ENCODE measurements around the gene S100A3.
"Not testable (repeated sequence)": the region's sequence is repeated elsewhere in the genome, so short reads cannot be mapped to it uniquely, and the experiment has no call there.

DNA sequence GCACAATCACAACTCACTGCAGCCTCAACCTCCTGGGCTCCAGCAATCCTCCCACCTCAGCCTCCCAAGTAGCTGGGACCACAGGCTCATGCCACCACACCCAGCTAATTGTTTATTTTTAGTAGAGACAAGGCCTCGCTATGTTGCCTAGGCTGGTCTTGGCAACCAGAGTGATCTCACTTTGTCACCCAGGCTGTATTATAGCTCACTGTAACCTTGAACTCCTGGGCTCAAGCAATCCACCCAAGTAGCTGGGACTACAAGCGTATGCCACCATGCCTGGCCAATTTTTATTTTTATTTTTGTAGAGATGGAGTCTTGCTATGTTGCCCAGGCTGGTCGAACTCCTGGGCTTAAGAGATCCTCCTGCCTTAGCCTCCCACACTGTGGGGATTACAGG lies 13.0 kb upstream of the S100A3 start:
- TF ChIP-seq, protein P1, sequence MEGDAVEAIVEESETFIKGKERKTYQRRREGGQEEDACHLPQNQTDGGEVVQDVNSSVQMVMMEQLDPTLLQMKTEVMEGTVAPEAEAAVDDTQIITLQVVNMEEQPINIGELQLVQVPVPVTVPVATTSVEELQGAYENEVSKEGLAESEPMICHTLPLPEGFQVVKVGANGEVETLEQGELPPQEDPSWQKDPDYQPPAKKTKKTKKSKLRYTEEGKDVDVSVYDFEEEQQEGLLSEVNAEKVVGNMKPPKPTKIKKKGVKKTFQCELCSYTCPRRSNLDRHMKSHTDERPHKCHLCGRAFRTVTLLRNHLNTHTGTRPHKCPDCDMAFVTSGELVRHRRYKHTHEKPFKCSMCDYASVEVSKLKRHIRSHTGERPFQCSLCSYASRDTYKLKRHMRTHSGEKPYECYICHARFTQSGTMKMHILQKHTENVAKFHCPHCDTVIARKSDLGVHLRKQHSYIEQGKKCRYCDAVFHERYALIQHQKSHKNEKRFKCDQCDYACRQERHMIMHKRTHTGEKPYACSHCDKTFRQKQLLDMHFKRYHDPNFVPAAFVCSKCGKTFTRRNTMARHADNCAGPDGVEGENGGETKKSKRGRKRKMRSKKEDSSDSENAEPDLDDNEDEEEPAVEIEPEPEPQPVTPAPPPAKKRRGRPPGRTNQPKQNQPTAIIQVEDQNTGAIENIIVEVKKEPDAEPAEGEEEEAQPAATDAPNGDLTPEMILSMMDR (IDR thresholded peaks at IDR 0.05) = not testable (repeated sequence)
- TF ChIP-seq POLR2AphosphoS5, POLR2A (IDR thresholded peaks at IDR 0.05): not testable (repeated sequence)

All from breast epithelium (tissue), 3 donors.